Measurements from ENCODE around the gene KLRC2. TPM values are rescaled to one million over a fixed set of nuclear protein-coding genes. Genes with fewer than 3 reads are reported as not detected.
"Not testable (repeated sequence)": the region's sequence is repeated elsewhere in the genome, so short reads cannot be mapped to it uniquely, and the experiment has no call there.

KLRC2 gene
- 1 to 10 TPM; 4.4 to 7.9 TPM for total RNA-seq

DNA sequence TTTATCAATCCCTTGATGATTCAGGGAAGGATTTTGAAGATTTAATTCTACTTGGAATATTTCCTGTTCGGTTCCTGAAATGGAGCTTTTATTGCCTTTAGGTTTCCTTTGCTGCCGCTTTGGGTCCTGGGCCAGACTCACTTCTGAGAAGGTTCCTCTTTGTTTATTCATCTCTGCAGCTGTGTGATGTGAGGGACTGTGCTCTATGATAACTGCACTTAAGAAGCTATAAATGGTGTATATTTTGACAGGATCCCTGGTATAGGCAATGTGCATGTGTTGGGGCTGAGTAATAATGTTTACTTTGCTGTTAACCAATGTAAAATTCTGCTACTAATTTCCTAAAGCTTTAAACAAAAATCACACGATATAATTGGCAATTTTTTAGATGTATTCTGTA is at the start of gene KLRC2:
Gene KLRC2 (minus strand): TSS at position 195 of the 400 bp plus-strand sequence. CDS start 24 bp downstream, at position 171.
- DNase-seq, H3K4me1 Mint-ChIP-seq, H3K9me3 Mint-ChIP-seq, H3K4me3 Mint-ChIP-seq, H3K36me3 Mint-ChIP-seq, H3K27me3 Mint-ChIP-seq, H3K27ac Mint-ChIP-seq, POLR2A ChIA-PET: not testable (repeated sequence)
- peak; percentile 67 for ATAC-seq (ENCODE audit: low read depth)

DNA sequence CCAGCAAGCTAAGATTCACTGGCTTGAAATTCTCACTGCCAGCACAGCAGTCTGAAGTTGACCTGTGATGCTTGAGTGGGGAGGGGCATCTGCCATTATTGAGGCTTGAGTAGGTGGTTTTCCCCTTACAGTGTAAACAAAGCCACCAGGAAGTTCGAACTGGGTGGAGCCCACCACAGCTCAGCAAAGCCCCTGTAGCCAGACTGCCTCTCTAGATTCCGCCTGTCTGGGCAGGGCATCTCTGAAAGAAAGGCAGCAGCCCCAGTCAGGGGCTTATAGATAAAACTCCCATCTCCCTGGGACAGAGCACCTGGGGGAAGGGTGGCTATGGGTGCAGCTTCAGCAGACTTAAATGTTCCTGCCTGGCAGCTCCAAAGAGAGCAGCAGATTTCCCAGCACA is 46.1 kb upstream of the KLRC2 start:
- H3K27me3 Mint-ChIP-seq; H3K4me1 Mint-ChIP-seq; H3K27ac Mint-ChIP-seq; POLR2A ChIA-PET; ATAC-seq (ENCODE audit: low read depth); H3K4me3 Mint-ChIP-seq: not testable (repeated sequence)
- peaks cover 40% of the 10 kb centered on the region for H3K36me3 Mint-ChIP-seq
- DNase-seq: peak; percentile 25
- peaks cover 20% of the 10 kb centered on the region for H3K9me3 Mint-ChIP-seq

DNA sequence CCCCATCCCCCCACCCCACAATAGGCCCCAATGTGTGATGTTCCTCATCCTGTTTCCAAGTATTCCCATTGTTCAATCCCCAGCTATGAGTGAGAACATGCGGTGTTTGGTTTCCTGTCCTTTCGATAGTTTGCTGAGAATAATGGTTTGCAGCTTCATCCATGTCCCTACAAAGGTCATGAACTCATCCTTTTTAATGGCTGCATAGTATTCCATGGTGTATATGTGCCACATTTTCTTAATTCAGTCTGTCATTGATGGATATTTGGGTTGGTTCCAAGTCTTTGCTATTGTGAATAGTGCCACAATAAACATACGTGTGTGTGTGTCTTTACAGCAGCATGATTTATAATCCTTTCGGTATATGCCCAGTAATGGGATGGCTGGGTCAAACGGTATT is 37.0 kb upstream of the KLRC2 start:
- peaks cover 26% of the 10 kb centered on the region for H3K9me3 Mint-ChIP-seq
- H3K27me3 Mint-ChIP-seq; H3K4me1 Mint-ChIP-seq; POLR2A ChIA-PET; ATAC-seq (ENCODE audit: low read depth); DNase-seq; H3K27ac Mint-ChIP-seq; H3K4me3 Mint-ChIP-seq: not testable (repeated sequence)
- peaks cover 19% of the 10 kb centered on the region for H3K36me3 Mint-ChIP-seq

DNA sequence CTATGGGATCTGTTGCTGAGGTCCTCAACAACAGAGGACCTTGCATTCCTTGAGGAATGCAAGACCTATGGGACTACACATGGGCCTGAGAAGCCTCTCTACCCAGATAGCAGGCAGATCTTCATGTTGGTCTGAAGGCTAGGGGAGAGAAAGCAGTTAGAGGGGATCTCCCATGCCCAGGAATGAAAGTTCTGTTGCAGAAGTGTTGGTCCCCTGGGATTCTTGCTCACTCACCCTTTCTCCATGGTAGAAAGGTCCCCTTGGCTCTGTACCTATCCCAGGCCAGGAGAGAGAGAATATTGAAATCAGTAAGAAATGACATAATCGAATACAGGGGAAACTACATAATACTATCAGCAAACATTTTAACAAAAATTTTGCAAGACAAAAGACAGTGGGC is 33.9 kb upstream of the KLRC2 start:
- DNase-seq (no peak), ATAC-seq (ENCODE audit: low read depth) (no peak)
- H3K27ac Mint-ChIP-seq: no peak overlapping the region
- H3K4me3 Mint-ChIP-seq: no peak overlapping the region
- H3K4me1 Mint-ChIP-seq: no peaks in the 10 kb centered on the region
- POLR2A ChIA-PET: no interaction called here
- no peaks in the 10 kb centered on the region for H3K27me3 Mint-ChIP-seq
- peaks cover 28% of the 10 kb centered on the region for H3K9me3 Mint-ChIP-seq
- H3K36me3 Mint-ChIP-seq: peaks cover 18% of the 10 kb centered on the region

DNA sequence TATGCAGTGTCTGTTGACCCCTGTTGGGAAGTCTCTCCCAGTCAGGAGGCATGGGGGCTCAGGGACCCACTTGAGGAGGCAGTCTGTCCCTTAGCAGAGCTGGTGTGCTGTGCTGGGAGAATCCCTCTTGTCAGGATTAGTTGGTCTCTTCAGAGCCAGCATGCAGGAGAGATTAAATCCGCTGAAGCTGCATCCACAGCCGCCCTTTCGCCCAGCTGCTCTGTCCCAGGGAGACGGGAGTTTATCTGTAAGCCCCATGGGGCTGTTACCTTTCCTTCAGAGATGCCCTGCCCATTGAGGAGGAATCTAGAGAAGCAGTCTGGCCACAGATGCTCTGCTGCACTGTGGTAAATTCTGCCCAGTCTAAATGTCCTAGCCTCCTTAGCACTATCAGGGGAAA is 30.5 kb upstream of the KLRC2 start:
- peaks cover 41% of the 10 kb centered on the region for H3K9me3 Mint-ChIP-seq
- peaks cover 34% of the 10 kb centered on the region for H3K36me3 Mint-ChIP-seq
- no peak overlapping the region for H3K27ac Mint-ChIP-seq
- ATAC-seq (ENCODE audit: low read depth): no peak
- H3K27me3 Mint-ChIP-seq: no peaks in the 10 kb centered on the region
- H3K4me3 Mint-ChIP-seq: no peak overlapping the region
- POLR2A ChIA-PET: no interaction called here
- H3K4me1 Mint-ChIP-seq: no peaks in the 10 kb centered on the region
- DNase-seq: no peak

DNA sequence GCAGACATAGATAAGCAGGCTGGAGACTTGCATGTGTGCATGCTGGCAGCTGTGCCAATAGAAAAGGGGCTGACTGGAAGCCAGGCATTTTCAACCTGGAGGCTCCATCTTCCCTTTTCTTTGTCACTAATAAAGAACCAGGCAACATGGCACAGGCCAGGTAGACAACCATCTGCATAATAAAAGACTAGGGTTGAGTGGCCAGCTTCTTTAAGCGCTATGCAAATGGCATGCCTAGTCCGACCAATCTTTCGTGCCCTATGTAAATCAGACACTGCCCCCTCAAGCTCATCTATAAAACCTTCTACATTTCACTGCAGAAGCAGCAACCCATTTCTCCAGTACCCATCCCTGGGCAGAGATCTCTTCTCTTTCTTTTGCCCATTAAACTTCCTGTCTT is 21.9 kb upstream of the KLRC2 start:
- Mint-ChIP-seq H3K4me3 (no peak overlapping the region), H3K9me3 (peaks cover 45% of the 10 kb centered on the region), H3K27ac (no peak overlapping the region), H3K4me1 (peaks cover 6% of the 10 kb centered on the region), H3K27me3 (no peaks in the 10 kb centered on the region), H3K36me3 (peaks cover 45% of the 10 kb centered on the region)
- no peak for ATAC-seq (ENCODE audit: low read depth)
- POLR2A ChIA-PET: no interaction called here
- DNase-seq: no peak

DNA sequence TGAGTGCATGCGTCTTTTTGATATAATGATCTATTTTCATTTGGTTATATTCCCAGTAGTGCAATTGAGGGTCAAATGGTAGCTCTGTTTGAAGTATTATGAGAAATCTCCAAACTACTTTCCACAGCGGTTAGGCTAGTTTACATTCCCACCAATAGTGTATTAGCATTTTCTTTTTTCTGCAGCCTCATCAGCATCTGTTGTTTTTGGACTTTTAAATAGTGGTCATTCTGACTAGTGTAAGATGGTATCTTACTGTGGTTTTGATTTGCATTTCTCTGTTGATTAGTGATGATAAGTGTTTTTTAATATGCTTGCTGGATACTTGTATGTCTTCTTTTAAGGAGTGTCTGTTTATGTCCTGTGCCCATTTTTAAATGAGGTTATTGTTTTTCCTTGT is 21.0 kb upstream of the KLRC2 start:
- POLR2A ChIA-PET: no interaction called here
- no peaks in the 10 kb centered on the region for H3K27me3 Mint-ChIP-seq
- peaks cover 6% of the 10 kb centered on the region for H3K4me1 Mint-ChIP-seq
- ATAC-seq (ENCODE audit: low read depth): no peak
- peaks cover 37% of the 10 kb centered on the region for H3K9me3 Mint-ChIP-seq
- H3K27ac Mint-ChIP-seq: no peak overlapping the region
- H3K4me3 Mint-ChIP-seq: no peak overlapping the region
- no peak for DNase-seq
- peaks cover 38% of the 10 kb centered on the region for H3K36me3 Mint-ChIP-seq

DNA sequence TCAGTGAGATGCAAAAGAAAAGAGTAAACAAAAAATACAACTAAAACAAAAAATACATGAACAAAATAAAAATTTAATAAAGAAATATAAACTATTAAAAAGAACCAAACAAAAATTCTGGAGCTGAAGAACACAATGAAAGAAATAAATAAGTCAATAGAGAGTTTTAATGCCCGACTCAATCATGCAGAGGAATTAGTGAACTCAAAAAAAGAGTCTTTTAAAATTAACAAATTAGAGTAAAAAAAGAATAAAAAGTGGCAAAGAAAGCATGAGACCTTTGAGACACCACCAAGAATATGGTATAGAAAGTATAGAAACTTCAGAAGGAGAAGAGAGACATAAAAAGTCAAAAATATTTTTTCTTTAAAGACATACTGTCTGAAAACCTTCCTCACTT is 20.0 kb upstream of the KLRC2 start:
- Mint-ChIP-seq H3K4me1 (peaks cover 6% of the 10 kb centered on the region), H3K27ac (no peak overlapping the region), H3K36me3 (peaks cover 36% of the 10 kb centered on the region), H3K27me3 (no peaks in the 10 kb centered on the region), H3K4me3 (no peak overlapping the region), H3K9me3 (peaks cover 35% of the 10 kb centered on the region)
- ATAC-seq (ENCODE audit: low read depth) (no peak), DNase-seq (no peak)
- POLR2A ChIA-PET: no interaction called here

DNA sequence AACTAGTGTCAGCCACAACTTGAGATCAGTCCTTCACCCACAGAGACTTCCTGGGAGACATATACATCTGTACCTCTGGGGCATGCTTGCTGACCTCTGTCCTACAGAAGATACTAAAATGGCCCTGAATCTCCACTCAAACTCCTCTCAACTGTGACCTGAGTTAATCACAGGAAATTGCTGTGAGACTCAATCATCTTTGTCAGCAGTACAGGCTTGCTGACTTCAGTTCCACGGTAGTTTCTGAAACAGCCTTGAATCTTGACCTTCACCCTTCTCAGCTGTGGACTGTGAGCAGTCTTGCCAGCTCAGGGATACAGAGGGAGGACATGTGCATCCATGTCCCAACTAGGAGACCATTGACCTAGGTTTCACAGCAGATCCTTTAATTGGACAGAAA is 18.7 kb upstream of the KLRC2 start:
- ATAC-seq (ENCODE audit: low read depth) (no peak), DNase-seq (no peak)
- no peaks in the 10 kb centered on the region for H3K27me3 Mint-ChIP-seq
- no peak overlapping the region for H3K27ac Mint-ChIP-seq
- POLR2A ChIA-PET: no interaction called here
- no peak overlapping the region for H3K4me3 Mint-ChIP-seq
- H3K4me1 Mint-ChIP-seq: peaks cover 6% of the 10 kb centered on the region
- peaks cover 32% of the 10 kb centered on the region for H3K9me3 Mint-ChIP-seq
- peaks cover 35% of the 10 kb centered on the region for H3K36me3 Mint-ChIP-seq

DNA sequence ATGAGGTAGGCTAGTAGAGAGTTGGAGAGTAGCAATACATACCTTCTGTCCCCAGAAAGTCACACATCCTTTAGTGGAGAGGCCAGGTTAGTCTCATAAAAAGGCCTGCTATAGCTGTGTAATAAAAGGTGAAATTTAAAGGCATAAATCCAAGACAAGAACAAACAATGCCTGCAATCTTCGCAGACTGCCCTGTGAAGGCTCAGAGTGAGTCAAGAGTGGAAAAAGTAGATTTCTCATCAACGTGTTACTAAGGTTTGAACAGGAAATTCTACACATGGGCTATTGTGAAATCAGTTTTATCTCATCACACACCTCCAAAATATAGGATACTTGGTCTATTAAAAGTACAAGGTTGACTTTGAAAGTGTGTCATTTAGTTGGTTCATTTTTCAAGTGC is 17.3 kb upstream of the KLRC2 start, which contains the start of gene KLRC1:
Gene KLRC1 (minus strand): TSS at position 222 of the 400 bp plus-strand sequence. CDS start 2,221 bp downstream, outside the sequence.
- peaks cover 11% of the 10 kb centered on the region for H3K4me1 Mint-ChIP-seq
- DNase-seq (no peak), ATAC-seq (ENCODE audit: low read depth) (no peak)
- no peak within 1 kb of the TSS for H3K4me3 Mint-ChIP-seq
- no peaks in the 10 kb centered on the region for H3K27me3 Mint-ChIP-seq
- POLR2A ChIA-PET: no interaction called here
- peaks cover 29% of the 10 kb centered on the region for H3K9me3 Mint-ChIP-seq
- H3K36me3 Mint-ChIP-seq: peaks cover 31% of the 10 kb centered on the region
- H3K27ac Mint-ChIP-seq: no peak within 1 kb of the TSS

DNA sequence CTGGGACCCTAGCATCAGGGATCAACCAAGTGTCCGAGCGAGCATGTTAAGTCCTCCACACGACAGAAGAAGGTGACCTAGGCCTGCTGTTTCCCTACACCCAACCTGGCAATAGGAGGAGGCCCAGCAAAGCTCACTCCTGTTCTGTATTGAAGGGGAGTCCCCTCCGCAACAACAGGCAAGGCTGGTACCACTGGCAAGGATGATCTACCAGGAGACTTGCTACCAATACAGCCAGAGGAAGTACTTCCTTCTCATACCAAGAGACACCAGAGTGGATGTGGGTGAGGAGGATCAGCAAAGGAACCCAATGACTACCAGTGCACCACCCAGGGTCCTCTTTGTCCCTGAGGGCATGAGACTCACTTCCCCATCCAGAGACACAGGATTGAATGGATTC is 12.4 kb upstream of the KLRC2 start:
- ATAC-seq (ENCODE audit: low read depth) (no peak), DNase-seq (no peak)
- peaks cover 16% of the 10 kb centered on the region for H3K4me1 Mint-ChIP-seq
- POLR2A ChIA-PET: no interaction called here
- no peaks in the 10 kb centered on the region for H3K27me3 Mint-ChIP-seq
- H3K36me3 Mint-ChIP-seq: peaks cover 9% of the 10 kb centered on the region
- no peak overlapping the region for H3K27ac Mint-ChIP-seq
- peaks cover 15% of the 10 kb centered on the region for H3K9me3 Mint-ChIP-seq
- H3K4me3 Mint-ChIP-seq: no peak overlapping the region

DNA sequence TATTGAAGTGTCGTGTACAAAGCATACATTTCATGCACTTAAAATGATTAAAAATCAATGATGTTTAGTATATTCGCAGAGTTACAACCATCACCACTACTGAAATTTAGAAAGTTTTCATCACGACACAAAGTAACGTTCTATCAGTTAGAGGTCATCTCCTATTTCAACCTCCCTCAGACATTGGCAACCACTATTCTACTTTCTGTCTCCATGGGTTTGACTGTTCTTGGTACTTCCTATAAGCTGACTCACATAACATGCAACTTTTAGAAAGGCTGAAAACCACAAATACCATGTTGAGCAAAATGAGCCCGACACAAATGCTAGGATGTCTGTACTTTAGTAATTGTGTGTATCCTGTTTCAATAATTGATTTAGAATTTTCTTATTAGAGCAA is 10.2 kb upstream of the KLRC2 start:
- H3K27ac Mint-ChIP-seq, H3K36me3 Mint-ChIP-seq, H3K4me3 Mint-ChIP-seq, DNase-seq, H3K27me3 Mint-ChIP-seq, POLR2A ChIA-PET: not testable (repeated sequence)
- H3K9me3 Mint-ChIP-seq: peaks cover 13% of the 10 kb centered on the region
- peak; percentile 89 for ATAC-seq (ENCODE audit: low read depth)
- H3K4me1 Mint-ChIP-seq: peaks cover 13% of the 10 kb centered on the region

DNA sequence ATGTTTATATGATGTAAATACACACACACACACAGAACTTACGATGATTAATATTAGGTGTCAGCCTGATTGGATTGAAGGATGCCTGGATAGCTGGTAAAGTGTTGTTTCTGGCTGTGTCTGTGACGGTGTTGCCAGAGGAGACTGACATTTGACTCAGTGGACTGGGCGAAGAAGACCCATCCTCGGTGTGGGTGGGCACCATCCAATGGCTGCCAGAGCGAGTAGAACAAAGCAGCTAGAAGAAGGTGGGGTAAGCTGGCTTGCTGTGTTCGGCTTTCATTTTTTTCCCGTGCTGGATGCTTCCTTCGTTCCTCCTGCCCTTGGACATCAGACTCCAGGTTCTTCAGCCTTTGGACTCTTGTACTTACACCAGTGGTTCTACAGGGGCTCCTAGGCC is 5.3 kb upstream of the KLRC2 start:
- not testable (repeated sequence) for ATAC-seq (ENCODE audit: low read depth); H3K27ac Mint-ChIP-seq; H3K36me3 Mint-ChIP-seq; DNase-seq; H3K4me1 Mint-ChIP-seq; H3K27me3 Mint-ChIP-seq; H3K4me3 Mint-ChIP-seq; H3K9me3 Mint-ChIP-seq
- POLR2A ChIA-PET: interaction anchor here (0.6 kb wide), 1 partner anchor 50 kb away, joined by 4 read pairs; no protein-coding TSS in a partner anchor

DNA sequence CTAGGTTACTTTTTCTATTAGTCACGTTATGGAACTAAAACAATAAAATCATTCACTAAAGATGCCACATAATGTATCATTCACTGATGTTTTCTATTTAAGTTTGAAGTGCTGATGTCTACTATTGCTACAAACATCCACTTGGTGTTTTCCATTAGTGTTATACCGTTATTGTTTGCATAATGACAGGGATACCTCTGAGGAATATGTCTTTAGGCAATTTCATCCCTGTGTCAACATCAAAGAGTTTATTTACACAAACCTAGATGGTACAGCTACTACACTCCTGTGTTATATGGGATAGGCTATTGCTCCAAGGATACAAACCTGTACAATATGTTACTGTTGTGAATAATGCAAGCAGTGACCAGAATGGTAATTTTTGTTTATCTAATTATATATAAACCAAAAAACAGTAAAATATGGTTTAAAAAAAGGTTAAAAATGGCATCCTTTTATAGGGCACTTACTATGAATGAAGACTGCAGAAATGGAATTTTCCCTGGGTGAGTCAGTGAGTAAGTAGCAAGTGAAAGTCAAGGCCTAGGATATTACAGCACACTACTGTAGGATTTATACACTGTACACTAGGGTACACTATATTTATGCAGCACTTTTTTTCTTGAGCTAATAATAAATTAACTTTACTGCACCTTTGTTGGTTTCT is 3.9 kb upstream of the KLRC2 start:
- H3K4me3 Mint-ChIP-seq; H3K27ac Mint-ChIP-seq; DNase-seq; H3K4me1 Mint-ChIP-seq; H3K36me3 Mint-ChIP-seq; ATAC-seq (ENCODE audit: low read depth); POLR2A ChIA-PET; H3K27me3 Mint-ChIP-seq; H3K9me3 Mint-ChIP-seq: not testable (repeated sequence)

DNA sequence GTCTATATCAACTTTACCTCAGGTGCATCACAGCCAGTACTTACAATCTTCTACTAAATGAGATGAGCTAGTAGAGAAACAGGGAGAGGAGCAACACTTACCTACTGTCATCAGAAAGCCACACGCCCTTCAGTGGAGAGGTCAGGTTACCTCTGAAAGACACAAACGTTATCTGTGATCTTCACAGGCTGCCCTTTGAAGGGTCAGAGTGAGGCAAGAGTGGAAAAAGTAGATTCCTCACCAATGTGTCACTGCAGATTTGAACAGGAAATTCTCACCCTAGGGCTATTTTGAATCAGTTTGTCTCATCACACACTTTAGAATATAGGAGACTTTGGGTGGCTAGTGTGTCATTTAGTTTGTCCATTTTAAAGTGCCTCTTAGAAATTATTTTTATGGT is 1.8 kb upstream of the KLRC2 start:
- H3K27ac Mint-ChIP-seq, POLR2A ChIA-PET, DNase-seq, H3K4me1 Mint-ChIP-seq, H3K9me3 Mint-ChIP-seq, H3K36me3 Mint-ChIP-seq, H3K27me3 Mint-ChIP-seq, H3K4me3 Mint-ChIP-seq: not testable (repeated sequence)
- ATAC-seq (ENCODE audit: low read depth): peak; percentile 36
